ENCODE results near the gene TGFBR2.

DNA sequence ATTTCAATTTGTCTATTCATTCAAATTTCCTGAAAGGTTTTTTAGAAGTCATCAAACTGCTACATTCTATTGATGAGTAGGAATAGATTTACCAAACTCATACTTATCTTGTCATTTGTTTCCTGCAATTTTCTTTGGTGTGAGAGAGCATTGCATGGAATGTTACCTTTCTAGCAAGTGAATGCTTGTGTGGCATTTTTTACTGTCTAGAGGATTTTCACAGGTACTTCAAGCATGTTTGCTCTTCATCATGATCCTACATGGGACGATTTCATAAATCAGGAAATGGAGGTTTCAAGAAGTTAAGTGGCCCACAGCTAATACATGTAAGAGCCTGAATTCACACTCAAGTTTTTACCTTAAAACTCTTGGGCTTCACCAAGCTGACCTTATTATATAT is 26.1 kb downstream of the TGFBR2 start:
- TF ChIP-seq, protein P1, sequence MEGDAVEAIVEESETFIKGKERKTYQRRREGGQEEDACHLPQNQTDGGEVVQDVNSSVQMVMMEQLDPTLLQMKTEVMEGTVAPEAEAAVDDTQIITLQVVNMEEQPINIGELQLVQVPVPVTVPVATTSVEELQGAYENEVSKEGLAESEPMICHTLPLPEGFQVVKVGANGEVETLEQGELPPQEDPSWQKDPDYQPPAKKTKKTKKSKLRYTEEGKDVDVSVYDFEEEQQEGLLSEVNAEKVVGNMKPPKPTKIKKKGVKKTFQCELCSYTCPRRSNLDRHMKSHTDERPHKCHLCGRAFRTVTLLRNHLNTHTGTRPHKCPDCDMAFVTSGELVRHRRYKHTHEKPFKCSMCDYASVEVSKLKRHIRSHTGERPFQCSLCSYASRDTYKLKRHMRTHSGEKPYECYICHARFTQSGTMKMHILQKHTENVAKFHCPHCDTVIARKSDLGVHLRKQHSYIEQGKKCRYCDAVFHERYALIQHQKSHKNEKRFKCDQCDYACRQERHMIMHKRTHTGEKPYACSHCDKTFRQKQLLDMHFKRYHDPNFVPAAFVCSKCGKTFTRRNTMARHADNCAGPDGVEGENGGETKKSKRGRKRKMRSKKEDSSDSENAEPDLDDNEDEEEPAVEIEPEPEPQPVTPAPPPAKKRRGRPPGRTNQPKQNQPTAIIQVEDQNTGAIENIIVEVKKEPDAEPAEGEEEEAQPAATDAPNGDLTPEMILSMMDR (conservative IDR thresholded peaks at IDR 0.05; ENCODE audit: low read length) = no peak
- no peak for TF ChIP-seq EZH2phosphoT487 (IDR thresholded peaks at IDR 0.05; ENCODE audit: borderline replicate concordance)
